Uterus (tissue), 2 donors: ENCODE measurements around the gene COL5A2.

Experiments used
- POLR2A ChIP-seq, 2 donors: fragments of 450-650 bp; IDR thresholded peaks; one replicate each; pipeline ENCODE4 v1.6.1; 2016; ENCODE audit warnings: antibody characterized with exemption in 2 of 2, mild to moderate bottlenecking in 1 of 2, moderate library complexity in 1 of 2
- TF ChIP-seq, protein P1 (sequence below), 4 experiments: fragments of 200-600 bp in 2 of 4; fragments of 450-650 bp in 2 of 4; sonication (generic) in 2 of 4; IDR thresholded peaks; one replicate each; pipeline ENCODE4 v1.5.1; 2016 to 2019; ENCODE audit warnings: antibody characterized with exemption in 4 of 4, mild to moderate bottlenecking in 2 of 4, moderate library complexity in 1 of 4

DNA sequence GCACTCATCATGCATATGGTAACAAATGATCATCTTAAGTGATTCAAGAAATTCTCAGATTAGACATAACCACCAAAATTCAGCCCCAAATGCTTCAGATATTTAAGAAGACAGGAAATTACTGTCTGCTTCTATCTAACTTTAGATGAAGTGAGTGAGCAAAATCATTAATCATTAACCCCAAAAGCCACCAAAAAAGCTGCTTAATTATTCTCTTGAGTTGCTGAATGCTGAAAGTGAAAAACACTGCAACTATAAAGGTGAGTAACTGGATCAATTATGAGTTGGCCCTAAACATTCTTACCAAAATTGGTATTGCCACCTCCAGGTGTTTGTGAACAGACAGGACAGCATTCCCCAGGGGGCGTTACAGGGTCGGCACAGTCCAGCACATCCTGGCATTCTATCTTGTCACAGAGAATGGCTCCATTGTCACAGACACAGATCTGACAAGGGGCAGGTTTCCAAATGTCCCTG lies 69.6 kb downstream of the COL5A2 start:
- TF ChIP-seq, protein P1, sequence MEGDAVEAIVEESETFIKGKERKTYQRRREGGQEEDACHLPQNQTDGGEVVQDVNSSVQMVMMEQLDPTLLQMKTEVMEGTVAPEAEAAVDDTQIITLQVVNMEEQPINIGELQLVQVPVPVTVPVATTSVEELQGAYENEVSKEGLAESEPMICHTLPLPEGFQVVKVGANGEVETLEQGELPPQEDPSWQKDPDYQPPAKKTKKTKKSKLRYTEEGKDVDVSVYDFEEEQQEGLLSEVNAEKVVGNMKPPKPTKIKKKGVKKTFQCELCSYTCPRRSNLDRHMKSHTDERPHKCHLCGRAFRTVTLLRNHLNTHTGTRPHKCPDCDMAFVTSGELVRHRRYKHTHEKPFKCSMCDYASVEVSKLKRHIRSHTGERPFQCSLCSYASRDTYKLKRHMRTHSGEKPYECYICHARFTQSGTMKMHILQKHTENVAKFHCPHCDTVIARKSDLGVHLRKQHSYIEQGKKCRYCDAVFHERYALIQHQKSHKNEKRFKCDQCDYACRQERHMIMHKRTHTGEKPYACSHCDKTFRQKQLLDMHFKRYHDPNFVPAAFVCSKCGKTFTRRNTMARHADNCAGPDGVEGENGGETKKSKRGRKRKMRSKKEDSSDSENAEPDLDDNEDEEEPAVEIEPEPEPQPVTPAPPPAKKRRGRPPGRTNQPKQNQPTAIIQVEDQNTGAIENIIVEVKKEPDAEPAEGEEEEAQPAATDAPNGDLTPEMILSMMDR (IDR thresholded peaks at IDR 0.05): no peak
- TF ChIP-seq POLR2A (IDR thresholded peaks at IDR 0.05): no peak
